B cell (primary cell): ENCODE data around the gene IFRD1. TPM values are rescaled to one million over a fixed set of nuclear protein-coding genes. Genes with fewer than 3 reads are reported as not detected.

ENCODE experiments used
- ATAC-seq: fragments of 200-7000 bp; cut with Tn5 transposase; one replicate; pipeline ENCODE4 v1.10.0; 2021; ENCODE audit warnings: low read depth, mild to moderate bottlenecking, moderate number of reproducible peaks, moderate library complexity
- CTCF ChIA-PET: fragments of 350-600 bp; sonication (Branson Sonifier 250); formaldehyde crosslinking; loops from one replicate; lab custom pipeline; 2021; ENCODE audit warnings: antibody characterized with exemption, inconsistent platforms; lab: Charles Lee
- POLR2A ChIA-PET: fragments of 350-600 bp; sonication (Branson Sonifier 250); formaldehyde crosslinking; loops from one replicate; lab custom pipeline; 2021; ENCODE audit warnings: antibody characterized with exemption; lab: Charles Lee
- DNase-seq: peaks from one replicate; pipeline ENCODE4 v3.0.0; 2013
- H2AFZ ChIP-seq: 2 replicates; pipeline ENCODE4 v1.6.1; 2012; ENCODE audit warnings: mild to moderate bottlenecking, low read depth, low read length; ENCODE audit not compliant: insufficient read depth, poor library complexity, severe bottlenecking
- H3K27ac ChIP-seq, 2 donors: 1 replicate in 1 of 2; 2 replicates in 1 of 2; pipeline ENCODE4 v1.5.1; 2012 to 2013; ENCODE audit warnings: low read length in 2 of 2, mild to moderate bottlenecking in 2 of 2, moderate library complexity in 1 of 2
- H3K27me3 ChIP-seq, 4 experiments: fragments of 200-600 bp in 1 of 4; sonication (generic) in 1 of 4; replicated peaks in 1 of 4; 1 replicate in 2 of 4; 2 replicates in 2 of 4; pipeline versions ENCODE4 v1.6.1 to v1.7.0; 2013 to 2016; ENCODE audit warnings: low read length in 3 of 4, mild to moderate bottlenecking in 2 of 4, mixed read lengths in 1 of 4, moderate library complexity in 1 of 4; ENCODE audit not compliant: insufficient read depth in 4 of 4, control insufficient read depth in 3 of 4; ENCODE audit errors: control extremely low read depth in 1 of 4
- H3K36me3 ChIP-seq, 2 experiments: replicated peaks in 1 of 2; 1 replicate in 1 of 2; 2 replicates in 1 of 2; pipeline versions ENCODE4 v1.6.1 to v1.7.1; 2013; ENCODE audit warnings: low read length in 1 of 2; ENCODE audit not compliant: insufficient read depth in 2 of 2, control insufficient read depth in 1 of 2; ENCODE audit errors: control extremely low read depth in 1 of 2, extremely low read depth in 1 of 2
- H3K4me1 ChIP-seq, 2 donors: fragments of 200-600 bp in 1 of 2; sonication (generic) in 1 of 2; 1 replicate in 1 of 2; 2 replicates in 1 of 2; pipeline versions ENCODE4 v1.5.1 to v1.6.1; 2013 to 2017; ENCODE audit warnings: low read length in 2 of 2; ENCODE audit not compliant: control insufficient read depth in 2 of 2, insufficient read depth in 2 of 2
- H3K4me2 ChIP-seq: replicated peaks from 2 replicates; pipeline ENCODE3; 2012; ENCODE audit warnings: mild to moderate bottlenecking, low read depth, low read length; ENCODE audit not compliant: poor library complexity, severe bottlenecking
- H3K4me3 ChIP-seq, 5 experiments: fragments of 200-600 bp in 1 of 5; sonication (generic) in 1 of 5; 1 replicate in 3 of 5; 2 replicates in 2 of 5; pipeline versions ENCODE4 v1.5.1 to v1.7.0; 2011 to 2016; ENCODE audit warnings: low read length in 4 of 5, mild to moderate bottlenecking in 4 of 5, low read depth in 2 of 5, control low read depth in 1 of 5, moderate library complexity in 1 of 5; ENCODE audit not compliant: insufficient read depth in 1 of 5; ENCODE audit errors: control extremely low read depth in 1 of 5, extremely low read depth in 1 of 5
- H3K79me2 ChIP-seq: fragments of 200-600 bp; sonication (generic); one replicate; pipeline ENCODE4 v1.6.0; 2016; ENCODE audit warnings: low read length; ENCODE audit not compliant: control insufficient read depth, insufficient read depth
- H3K9ac ChIP-seq: fragments of 200-600 bp; sonication (generic); 2 replicates; pipeline ENCODE4 v1.6.1; 2017; ENCODE audit warnings: mild to moderate bottlenecking, low read length, moderate library complexity
- H3K9me3 ChIP-seq, 3 donors: one replicate each; pipeline versions ENCODE4 v1.6.1 to v1.7.1; 2013; ENCODE audit warnings: low read length in 2 of 3; ENCODE audit not compliant: control insufficient read depth in 2 of 3, insufficient read depth in 1 of 3; ENCODE audit errors: control extremely low read depth in 1 of 3
- H4K20me1 ChIP-seq: 2 replicates; pipeline ENCODE4 v1.6.0; 2012; ENCODE audit warnings: mild to moderate bottlenecking, low read length; ENCODE audit not compliant: insufficient read depth, control insufficient read depth, poor library complexity, severe bottlenecking
- H3K27ac Mint-ChIP-seq: one replicate; pipeline ENCODE4 v1.8.0; 2021; ENCODE audit warnings: mixed read lengths
- H3K27me3 Mint-ChIP-seq: one replicate; pipeline ENCODE4 v1.8.0; 2021; ENCODE audit warnings: mixed read lengths
- H3K4me1 Mint-ChIP-seq: one replicate; pipeline ENCODE4 v1.8.0; 2021; ENCODE audit warnings: mixed read lengths
- H3K4me3 Mint-ChIP-seq: one replicate; pipeline ENCODE4 v1.8.0; 2021; ENCODE audit warnings: mixed read lengths
- H3K9me3 Mint-ChIP-seq: one replicate; pipeline ENCODE4 v1.8.0; 2022; ENCODE audit warnings: mixed read lengths; ENCODE audit not compliant: insufficient read depth
- EZH2 ChIP-seq: IDR thresholded peaks from 2 replicates; pipeline ENCODE4 v1.6.1; 2012; ENCODE audit warnings: borderline replicate concordance, low read depth, mild to moderate bottlenecking, moderate library complexity, low read length; ENCODE audit not compliant: insufficient read depth, poor library complexity, severe bottlenecking
- whole genome bisulfite sequencing: methylation state at CpG from one replicate; pipeline ENCODE4 v1.1.5; 2013; ENCODE audit warnings: missing lambda C conversion rate; ENCODE audit not compliant: insufficient coverage; 5-methylcytosine and 5-hydroxymethylcytosine counted together
- intact Hi-C: fragments of 100-400 bp; cut with micrococcal nuclease; formaldehyde crosslinking; loops from one replicate; pipeline ENCODE4 v1.10.0; 2022
- polyA plus RNA-seq: library from polyadenylated mRNA; depleted of rRNA; stranded (reverse); fragments of >200 nt; gene quantifications from 2 replicates; pipeline ENCODE4 v1.2.3, GENCODE V29; 2012
- total RNA-seq, 2 donors: library from RNA; stranded (reverse); fragments of 120-200 nt in 1 of 2; gene quantifications; 1 replicate in 1 of 2; 2 replicates in 1 of 2; pipeline versions ENCODE4 v1.2.3 to v1.2.4, GENCODE V29; 2013 to 2022
- TF ChIP-seq, protein P1 (sequence below): fragments of 200-600 bp; IDR thresholded peaks from one replicate; pipeline ENCODE4 v1.8.0; 2022; ENCODE audit warnings: antibody characterized with exemption, mild to moderate bottlenecking

IFRD1 gene
- total and polyA plus RNA-seq, 2 donors (not counting 1 experiment from before 2014, with no cell fraction given), result 54.1 to 106 TPM

DNA sequence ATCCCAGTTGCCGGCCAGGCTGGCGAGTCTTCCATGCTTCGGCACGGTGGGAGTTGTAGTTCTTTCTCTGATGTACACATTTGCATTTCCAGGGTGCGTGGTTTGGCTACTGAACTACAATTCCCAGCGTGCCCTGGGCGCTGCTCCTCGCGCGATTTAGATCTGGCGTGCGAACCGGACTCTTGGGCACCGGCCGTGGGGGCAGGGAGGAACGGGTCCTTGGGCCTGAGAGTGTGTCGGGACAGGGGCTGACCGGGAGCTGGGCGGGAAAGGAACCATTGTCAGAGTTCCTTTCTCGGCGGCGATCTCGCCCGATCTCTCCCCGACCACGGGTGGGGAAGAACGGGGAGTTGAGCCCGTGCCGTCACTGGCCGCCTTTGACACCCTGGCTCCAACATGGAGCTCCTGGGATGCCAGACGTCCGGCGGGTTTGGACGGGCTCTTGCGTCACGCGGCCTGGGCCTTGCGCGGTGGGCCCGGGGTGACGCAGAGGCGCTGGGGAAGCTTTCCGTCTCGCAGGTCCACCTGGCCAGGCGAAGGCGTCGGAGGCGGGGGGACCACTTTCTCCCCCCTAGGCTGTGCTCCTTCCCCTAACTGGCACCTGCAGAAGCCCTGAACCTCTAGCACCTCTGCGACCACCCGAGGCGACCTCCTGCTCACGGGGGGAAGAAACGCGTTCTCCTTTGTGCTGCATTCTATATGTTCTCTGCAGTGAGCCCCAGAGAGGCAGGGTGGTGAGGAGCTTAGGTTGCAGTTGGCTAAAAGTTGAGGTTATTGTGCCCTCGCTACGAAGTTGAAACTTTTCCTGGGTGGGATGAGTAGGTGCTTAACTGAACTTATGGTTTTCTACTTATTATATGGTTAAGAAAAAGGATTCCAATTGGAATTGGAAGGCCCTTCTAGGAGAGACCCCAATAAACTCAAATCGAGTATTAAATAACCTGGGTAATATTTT is 824 bp downstream of the IFRD1 start:
- H2AFZ ChIP-seq, result peak overlapping the region; percentile 61
- Mint-ChIP-seq H3K4me1 (peaks cover 38% of the 10 kb centered on the region), H3K9me3 (no peaks in the 10 kb centered on the region), H3K27ac (peak overlapping the region; percentile 98), H3K4me3 (peak overlapping the region; percentile 95), H3K27me3 (no peaks in the 10 kb centered on the region)
- H3K9ac ChIP-seq, result peak overlapping the region; percentile 99
- ChIA-PET POLR2A (interaction anchor here (0.6 to 1.7 kb wide), 6 partner anchors 9 to 889 kb away, joined by 3 to 7 read pairs (median 5); partner anchors contain the start of genes DOCK4, IMMP2L and TMEM168), CTCF (interaction anchor here (1.5 kb wide), 1 partner anchor 10 kb away, joined by 4 read pairs; no protein-coding TSS in a partner anchor)
- TF ChIP-seq, protein P1, sequence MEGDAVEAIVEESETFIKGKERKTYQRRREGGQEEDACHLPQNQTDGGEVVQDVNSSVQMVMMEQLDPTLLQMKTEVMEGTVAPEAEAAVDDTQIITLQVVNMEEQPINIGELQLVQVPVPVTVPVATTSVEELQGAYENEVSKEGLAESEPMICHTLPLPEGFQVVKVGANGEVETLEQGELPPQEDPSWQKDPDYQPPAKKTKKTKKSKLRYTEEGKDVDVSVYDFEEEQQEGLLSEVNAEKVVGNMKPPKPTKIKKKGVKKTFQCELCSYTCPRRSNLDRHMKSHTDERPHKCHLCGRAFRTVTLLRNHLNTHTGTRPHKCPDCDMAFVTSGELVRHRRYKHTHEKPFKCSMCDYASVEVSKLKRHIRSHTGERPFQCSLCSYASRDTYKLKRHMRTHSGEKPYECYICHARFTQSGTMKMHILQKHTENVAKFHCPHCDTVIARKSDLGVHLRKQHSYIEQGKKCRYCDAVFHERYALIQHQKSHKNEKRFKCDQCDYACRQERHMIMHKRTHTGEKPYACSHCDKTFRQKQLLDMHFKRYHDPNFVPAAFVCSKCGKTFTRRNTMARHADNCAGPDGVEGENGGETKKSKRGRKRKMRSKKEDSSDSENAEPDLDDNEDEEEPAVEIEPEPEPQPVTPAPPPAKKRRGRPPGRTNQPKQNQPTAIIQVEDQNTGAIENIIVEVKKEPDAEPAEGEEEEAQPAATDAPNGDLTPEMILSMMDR, result no peak
- TF ChIP-seq EZH2, result no peak
- H3K79me2 ChIP-seq, result peaks cover 50% of the 10 kb centered on the region
- no peaks in the 10 kb centered on the region for H3K9me3 ChIP-seq
- peaks cover 16 to 19% of the 10 kb centered on the region in 2 donors for H3K4me1 ChIP-seq
- H3K27me3 ChIP-seq, result no peaks in the 10 kb centered on the region
- peak overlapping the region; percentile 98 to 99 for H3K27ac ChIP-seq
- intact Hi-C loops, result loop anchor here (1.0 to 10.0 kb wide), 5 partner anchors 60 to 888 kb away; partner anchors contain the start of genes IMMP2L and TMEM168
- DNase-seq (peak; percentile 93), ATAC-seq (peak; percentile 71)
- H4K20me1 ChIP-seq, result peaks cover 53% of the 10 kb centered on the region
- peak overlapping the region; percentile 80 to 100 (median 95) for H3K4me3 ChIP-seq
- under 1% methylated on average over 54 of the region's 57 CpGs for WGBS
- H3K4me2 ChIP-seq, result peak overlapping the region; percentile 82
- H3K36me3 ChIP-seq, result peaks cover 0 to 6% of the 10 kb centered on the region in 2 experiments
